Measurements from ENCODE around the gene MAPKAP1.

DNA sequence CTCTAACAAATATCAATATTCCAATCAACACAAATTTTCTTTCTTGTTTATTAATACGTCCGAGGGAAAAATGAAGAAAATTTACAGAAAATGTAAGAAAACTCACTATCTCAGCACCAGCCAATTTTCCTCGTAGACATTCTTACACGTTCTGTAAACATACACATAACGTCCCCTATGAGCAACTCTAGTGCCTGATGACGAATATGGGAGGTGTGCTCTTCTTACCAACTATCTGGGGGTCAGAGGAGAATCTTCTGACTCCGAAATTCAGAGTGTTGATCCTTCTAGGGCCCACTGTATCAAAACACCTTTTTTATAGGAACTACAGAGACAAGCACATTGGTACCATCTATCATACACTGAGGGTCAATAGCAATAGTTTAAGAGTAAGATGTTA is 246.7 kb downstream of the MAPKAP1 start:
- TF ChIP-seq, protein P1, sequence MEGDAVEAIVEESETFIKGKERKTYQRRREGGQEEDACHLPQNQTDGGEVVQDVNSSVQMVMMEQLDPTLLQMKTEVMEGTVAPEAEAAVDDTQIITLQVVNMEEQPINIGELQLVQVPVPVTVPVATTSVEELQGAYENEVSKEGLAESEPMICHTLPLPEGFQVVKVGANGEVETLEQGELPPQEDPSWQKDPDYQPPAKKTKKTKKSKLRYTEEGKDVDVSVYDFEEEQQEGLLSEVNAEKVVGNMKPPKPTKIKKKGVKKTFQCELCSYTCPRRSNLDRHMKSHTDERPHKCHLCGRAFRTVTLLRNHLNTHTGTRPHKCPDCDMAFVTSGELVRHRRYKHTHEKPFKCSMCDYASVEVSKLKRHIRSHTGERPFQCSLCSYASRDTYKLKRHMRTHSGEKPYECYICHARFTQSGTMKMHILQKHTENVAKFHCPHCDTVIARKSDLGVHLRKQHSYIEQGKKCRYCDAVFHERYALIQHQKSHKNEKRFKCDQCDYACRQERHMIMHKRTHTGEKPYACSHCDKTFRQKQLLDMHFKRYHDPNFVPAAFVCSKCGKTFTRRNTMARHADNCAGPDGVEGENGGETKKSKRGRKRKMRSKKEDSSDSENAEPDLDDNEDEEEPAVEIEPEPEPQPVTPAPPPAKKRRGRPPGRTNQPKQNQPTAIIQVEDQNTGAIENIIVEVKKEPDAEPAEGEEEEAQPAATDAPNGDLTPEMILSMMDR (IDR thresholded peaks at IDR 0.05): no peak
- TF ChIP-seq POLR2AphosphoS5 (IDR thresholded peaks at IDR 0.05) (no peak), POLR2A (IDR thresholded peaks at IDR 0.05) (no peak), EP300 (IDR thresholded peaks at IDR 0.05) (no peak)

All from stomach (tissue), 4 donors.